Measurements from ENCODE around the gene SORCS2.

- TF ChIP-seq POLR2AphosphoS5 (IDR thresholded peaks at IDR 0.05) = no peak
- TF ChIP-seq, protein P1, sequence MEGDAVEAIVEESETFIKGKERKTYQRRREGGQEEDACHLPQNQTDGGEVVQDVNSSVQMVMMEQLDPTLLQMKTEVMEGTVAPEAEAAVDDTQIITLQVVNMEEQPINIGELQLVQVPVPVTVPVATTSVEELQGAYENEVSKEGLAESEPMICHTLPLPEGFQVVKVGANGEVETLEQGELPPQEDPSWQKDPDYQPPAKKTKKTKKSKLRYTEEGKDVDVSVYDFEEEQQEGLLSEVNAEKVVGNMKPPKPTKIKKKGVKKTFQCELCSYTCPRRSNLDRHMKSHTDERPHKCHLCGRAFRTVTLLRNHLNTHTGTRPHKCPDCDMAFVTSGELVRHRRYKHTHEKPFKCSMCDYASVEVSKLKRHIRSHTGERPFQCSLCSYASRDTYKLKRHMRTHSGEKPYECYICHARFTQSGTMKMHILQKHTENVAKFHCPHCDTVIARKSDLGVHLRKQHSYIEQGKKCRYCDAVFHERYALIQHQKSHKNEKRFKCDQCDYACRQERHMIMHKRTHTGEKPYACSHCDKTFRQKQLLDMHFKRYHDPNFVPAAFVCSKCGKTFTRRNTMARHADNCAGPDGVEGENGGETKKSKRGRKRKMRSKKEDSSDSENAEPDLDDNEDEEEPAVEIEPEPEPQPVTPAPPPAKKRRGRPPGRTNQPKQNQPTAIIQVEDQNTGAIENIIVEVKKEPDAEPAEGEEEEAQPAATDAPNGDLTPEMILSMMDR (IDR thresholded peaks at IDR 0.05; ENCODE audit: poor library complexity, severe bottlenecking) = no peak
- TF ChIP-seq RAD21 (conservative IDR thresholded peaks at IDR 0.05) = no peak
- TF ChIP-seq REST (IDR thresholded peaks at IDR 0.05; ENCODE audit: borderline replicate concordance) = no peak
Measured at GRCh38 chr4:7788694-7789425, 596.5 kb downstream of the SORCS2 start.

All from neural cell (in vitro differentiated cells).